Small intestine (tissue), 16 donors: ENCODE measurements around the gene NEUROG3. TPM values are rescaled to one million over a fixed set of nuclear protein-coding genes. Genes with fewer than 3 reads are reported as not detected.

Experiments used
- DNase-seq, 2 donors: peaks; one replicate each; pipeline versions ENCODE4 v3.0.0 to v3.0.0-alpha.2; 2013
- FAIRE-seq: peaks from 2 replicates; lab custom pipeline; 2012; peaks lifted over from hg19 to GRCh38; lab: Jason Lieb, UNC
- H3K27ac ChIP-seq, 3 donors: one replicate each; pipeline ENCODE4 v1.5.1; 2013; ENCODE audit warnings: low read length in 2 of 3, mild to moderate bottlenecking in 2 of 3, control low read depth in 1 of 3, inconsistent platforms in 1 of 3, low read depth in 1 of 3, moderate library complexity in 1 of 3
- H3K27me3 ChIP-seq, 3 donors: one replicate each; pipeline ENCODE4 v1.6.1; 2013; ENCODE audit warnings: low read length in 3 of 3, inconsistent platforms in 1 of 3; ENCODE audit not compliant: control insufficient read depth in 3 of 3, insufficient read depth in 3 of 3
- H3K36me3 ChIP-seq, 3 donors: one replicate each; pipeline ENCODE4 v1.6.1; 2013; ENCODE audit warnings: low read length in 3 of 3, inconsistent platforms in 1 of 3, low read depth in 1 of 3, mild to moderate bottlenecking in 1 of 3, moderate library complexity in 1 of 3; ENCODE audit not compliant: control insufficient read depth in 3 of 3, insufficient read depth in 2 of 3
- H3K4me1 ChIP-seq, 3 donors: one replicate each; pipeline ENCODE4 v1.6.1; 2013; ENCODE audit warnings: low read length in 2 of 3, inconsistent platforms in 1 of 3, low read depth in 1 of 3, mild to moderate bottlenecking in 1 of 3, moderate library complexity in 1 of 3; ENCODE audit not compliant: control insufficient read depth in 3 of 3, insufficient read depth in 2 of 3
- H3K4me3 ChIP-seq, 3 donors: one replicate each; pipeline ENCODE4 v1.5.1; 2013; ENCODE audit warnings: low read length in 3 of 3, control low read depth in 1 of 3, inconsistent platforms in 1 of 3, low read depth in 1 of 3, mild to moderate bottlenecking in 1 of 3, moderate library complexity in 1 of 3
- H3K9me3 ChIP-seq, 2 donors: one replicate each; pipeline ENCODE4 v1.6.1; 2013; ENCODE audit warnings: low read depth in 1 of 2, low read length in 1 of 2; ENCODE audit not compliant: control insufficient read depth in 2 of 2, insufficient read depth in 1 of 2
- WGBS, 3 donors: extraction: QIAGEN DNeasy Blood & Tissue Kit; methylation state at CpG; one replicate each; pipeline ENCODE4 v1.1.7; 2013; 5-methylcytosine and 5-hydroxymethylcytosine counted together
- long read RNA-seq, 10 donors: transcript quantifications; one replicate each; lab custom pipeline, GENCODE V29; 2026
- polyA plus RNA-seq, 4 donors: library from polyadenylated mRNA; stranded (reverse) in 3 of 4; unstranded in 1 of 4; fragments of 200-250 nt in 3 of 4; fragments of 120-200 nt in 1 of 4; gene quantifications; one replicate each; pipeline versions ENCODE4 v1.2.1 to v1.2.3, GENCODE V29; 2013
- donor health status: healthy with polysubstance abuse.
- donor health status: control.
- donor health status: control.
- donor health status: Bipolar disorder and iron deficiency.
- donor health status: healthy.

Gene NEUROG3, protein sequence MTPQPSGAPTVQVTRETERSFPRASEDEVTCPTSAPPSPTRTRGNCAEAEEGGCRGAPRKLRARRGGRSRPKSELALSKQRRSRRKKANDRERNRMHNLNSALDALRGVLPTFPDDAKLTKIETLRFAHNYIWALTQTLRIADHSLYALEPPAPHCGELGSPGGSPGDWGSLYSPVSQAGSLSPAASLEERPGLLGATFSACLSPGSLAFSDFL
- polyA plus RNA-seq: 1 to 10 TPM in 3 of 4 donors, under 1 TPM in 1; 0.81 to 5.3 (median 2.7) TPM
- long read RNA-seq, donor 1, partial matches to known transcripts: 0 of 1 reads
- long read RNA-seq, donor 1, other reads (novel, unspliced or antisense): 0 of 1 reads
- long read RNA-seq, donor 2, partial matches to known transcripts: 0 of 2 reads
- long read RNA-seq, donor 2, other reads (novel, unspliced or antisense): 0 of 2 reads
- long read RNA-seq, donor 3, transcript NEUROG3-201 (2 exons, 1,376 nt): major isoform, 6 of 6 reads
- long read RNA-seq, donor 3, partial matches to known transcripts: 0 of 6 reads
- long read RNA-seq, donor 3, other reads (novel, unspliced or antisense): 0 of 6 reads
- long read RNA-seq, donor 4: 0 reads
- long read RNA-seq, donor 5: 0 reads
- long read RNA-seq, donor 6, partial matches to known transcripts: 0 of 1 reads
- long read RNA-seq, donor 6, other reads (novel, unspliced or antisense): 0 of 1 reads
- long read RNA-seq, donor 7: 0 reads
- long read RNA-seq, donor 8: 0 reads
- long read RNA-seq, donor 9: 0 reads
- long read RNA-seq, donor 10, transcript NEUROG3-201 (2 exons, 1,376 nt): major isoform, 6 of 6 reads
- long read RNA-seq, donor 10, partial matches to known transcripts: 0 of 6 reads
- long read RNA-seq, donor 10, other reads (novel, unspliced or antisense): 0 of 6 reads

DNA sequence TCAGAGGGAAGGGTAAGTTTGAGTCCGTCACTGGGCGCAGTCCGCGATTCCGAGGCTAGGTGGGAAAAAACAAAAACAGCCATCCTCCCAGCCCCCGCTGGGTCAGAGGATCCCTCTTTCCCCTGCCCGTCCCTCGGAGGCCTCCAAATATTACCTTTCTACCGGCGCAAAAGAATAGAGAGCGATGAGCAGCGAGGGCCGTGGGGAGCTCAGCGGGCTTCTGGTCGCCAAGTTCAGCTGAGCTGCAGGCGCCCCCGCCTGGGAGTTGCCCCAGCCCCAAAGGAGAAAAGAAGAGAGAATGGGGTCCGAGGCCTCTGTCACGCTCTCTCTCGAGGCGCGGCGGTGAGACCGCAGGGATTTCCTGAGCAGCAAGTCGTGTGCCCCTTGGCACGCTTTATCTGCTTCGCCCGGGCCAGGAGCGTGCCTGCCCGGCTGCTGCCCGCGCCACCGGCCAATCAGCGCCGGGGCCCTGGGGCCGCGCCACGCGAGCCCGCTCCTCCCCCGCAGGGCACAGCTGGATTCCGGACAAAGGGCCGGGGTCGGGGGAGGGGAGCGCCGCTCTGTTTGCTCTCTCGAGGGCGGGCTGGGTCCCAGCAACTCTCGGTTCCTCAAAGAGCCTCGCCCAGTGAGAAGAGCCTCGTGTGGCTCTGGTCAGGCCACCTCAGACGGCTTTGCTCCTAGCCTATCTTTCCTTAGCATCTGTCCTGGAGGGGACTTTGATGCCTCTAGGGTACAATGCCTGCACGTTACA is at the start of gene NEUROG3:
Gene NEUROG3 (minus strand): TSS at position 367 of the 751 bp plus-strand sequence. CDS start 379 bp downstream, outside the sequence.
- H3K4me3 ChIP-seq: peak within 1 kb of the TSS in 1 of 3 donors; percentile 17
- no peaks in the 10 kb centered on the region for H3K9me3 ChIP-seq
- DNase-seq (no peak), FAIRE-seq (no peak)
- no peaks in the 10 kb centered on the region for H3K4me1 ChIP-seq
- no peaks in the 10 kb centered on the region for H3K36me3 ChIP-seq
- no peak within 1 kb of the TSS for H3K27ac ChIP-seq
- peaks cover 39 to 96% (median 76%) of the 10 kb centered on the region in 3 donors for H3K27me3 ChIP-seq
- WGBS, 3 donors: 1 to 2% (median 2%) methylated on average over 53 of the region's 53 CpGs

DNA sequence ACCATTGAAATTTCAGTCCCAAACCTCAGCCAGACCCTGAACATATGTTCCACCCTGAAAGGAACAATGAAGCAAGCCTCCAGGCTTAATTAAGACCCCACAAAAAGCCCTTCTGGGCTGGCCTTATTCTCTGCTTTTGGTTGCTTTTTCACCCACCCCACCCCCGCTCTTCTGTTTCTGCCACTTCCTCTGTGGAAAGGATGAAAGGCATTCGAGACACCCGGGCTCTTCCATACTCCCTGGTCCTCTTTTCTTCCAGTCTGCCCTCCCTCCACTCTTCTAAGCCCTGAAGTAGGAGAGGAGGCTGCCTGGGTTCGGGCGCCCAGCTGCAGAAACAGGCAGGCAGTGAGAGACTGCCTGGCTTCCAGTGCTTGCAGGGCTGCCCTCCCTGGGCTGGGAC is 47.4 kb upstream of the NEUROG3 start:
- Histone ChIP-seq H3K27ac (no peak overlapping the region), H3K9me3 (no peaks in the 10 kb centered on the region), H3K36me3 (no peaks in the 10 kb centered on the region), H3K27me3 (peaks cover 0 to 6% (median 0%) of the 10 kb centered on the region in 3 donors), H3K4me1 (no peaks in the 10 kb centered on the region), H3K4me3 (no peak overlapping the region)
- DNase-seq (no peak), FAIRE-seq (no peak)
- whole genome bisulfite sequencing, 3 donors: 38 to 59% (median 52%) methylated on average over 5 of the region's 5 CpGs

DNA sequence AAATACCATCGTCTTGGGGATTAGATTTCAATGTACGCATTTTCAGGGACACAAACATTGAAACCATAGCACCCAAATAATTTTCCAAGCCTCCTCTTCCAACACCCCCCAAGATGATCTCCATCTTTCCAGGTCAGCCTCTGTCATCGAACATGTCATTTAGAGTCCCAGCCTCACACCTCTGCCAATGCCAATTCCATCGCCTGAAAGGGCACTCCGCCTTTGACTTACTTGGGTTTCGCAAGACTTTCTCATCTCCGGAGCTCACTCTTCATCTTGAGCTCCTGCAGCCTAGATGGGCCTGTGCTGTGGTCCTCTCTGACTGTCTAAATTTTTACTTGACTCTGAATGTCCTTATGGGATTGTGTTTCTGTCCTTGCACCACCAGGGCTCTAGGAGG is 46.4 kb upstream of the NEUROG3 start:
- 76 to 91% (median 82%) methylated on average over 7 of the region's 7 CpGs for WGBS, 3 donors
- H3K9me3 ChIP-seq: no peaks in the 10 kb centered on the region
- peaks cover 0 to 6% (median 0%) of the 10 kb centered on the region in 3 donors for H3K27me3 ChIP-seq
- DNase-seq (no peak), FAIRE-seq (no peak)
- no peaks in the 10 kb centered on the region for H3K36me3 ChIP-seq
- H3K4me3 ChIP-seq: no peak overlapping the region
- no peaks in the 10 kb centered on the region for H3K4me1 ChIP-seq
- no peak overlapping the region for H3K27ac ChIP-seq

DNA sequence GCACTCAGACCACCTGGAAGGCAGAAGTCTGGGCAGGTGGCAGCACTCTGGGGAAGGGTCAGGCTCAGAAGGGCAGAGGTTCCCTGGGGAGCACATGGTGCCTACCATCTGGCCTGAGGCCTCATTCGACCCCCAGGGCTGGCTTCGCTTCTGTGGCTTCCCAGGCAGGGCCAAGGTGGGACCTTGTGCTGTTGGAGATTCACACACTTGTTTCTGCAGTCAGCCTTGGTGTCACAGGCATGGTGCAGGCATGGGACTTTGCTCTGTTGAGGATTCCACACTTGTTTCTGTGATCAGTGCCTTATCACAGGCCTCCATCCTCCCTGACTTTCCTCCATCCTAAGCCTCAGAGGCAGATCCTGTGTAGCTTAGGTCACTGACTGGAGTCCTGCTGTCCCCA is 45.5 kb upstream of the NEUROG3 start:
- no peak overlapping the region for H3K4me3 ChIP-seq
- no peak overlapping the region for H3K27ac ChIP-seq
- no peaks in the 10 kb centered on the region for H3K9me3 ChIP-seq
- peaks cover 0 to 6% (median 0%) of the 10 kb centered on the region in 3 donors for H3K27me3 ChIP-seq
- FAIRE-seq (no peak), DNase-seq (no peak)
- H3K4me1 ChIP-seq: no peaks in the 10 kb centered on the region
- 84 to 89% (median 85%) methylated on average over 2 of the region's 2 CpGs for WGBS, 3 donors
- no peaks in the 10 kb centered on the region for H3K36me3 ChIP-seq

DNA sequence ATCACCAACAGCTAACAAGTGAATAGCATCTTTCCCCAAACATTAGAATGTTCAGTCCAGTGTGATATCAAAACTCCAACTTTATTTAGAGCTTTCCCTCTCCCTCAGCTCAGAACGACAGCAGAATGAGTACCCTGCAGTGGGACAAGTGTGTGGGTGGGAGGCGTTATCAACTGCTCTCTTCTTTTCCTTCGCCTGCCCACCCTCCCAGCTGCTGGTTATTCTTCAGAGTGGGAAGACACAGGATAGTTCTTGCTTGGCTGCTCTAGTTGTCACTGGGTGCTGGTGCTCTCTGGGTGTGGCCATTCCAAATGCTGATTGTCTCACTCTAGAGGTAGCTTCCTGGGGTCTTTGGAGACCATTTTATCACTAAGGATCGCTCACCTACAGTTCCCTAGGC is 43.1 kb upstream of the NEUROG3 start:
- no peak for FAIRE-seq

DNA sequence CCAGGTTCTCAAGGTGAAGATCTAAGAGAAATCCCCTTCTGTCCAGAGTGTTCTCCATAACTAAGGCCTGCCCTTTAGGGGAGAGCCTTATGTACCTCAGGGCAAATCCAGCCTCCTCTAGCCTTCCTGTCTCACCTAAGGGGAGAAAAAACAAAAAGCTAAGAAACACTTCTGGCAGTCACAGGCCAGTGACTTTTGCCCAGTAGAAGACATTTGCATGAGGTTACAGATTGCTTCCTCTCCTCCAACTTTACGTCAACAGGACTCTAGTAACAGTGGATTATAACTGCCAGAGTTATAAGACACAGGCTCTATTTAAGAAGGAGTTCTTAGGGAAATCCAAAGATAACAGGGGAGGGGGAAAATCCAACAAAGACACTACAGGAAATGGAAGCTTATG is 40.9 kb upstream of the NEUROG3 start:
- Histone ChIP-seq H3K9me3 (no peaks in the 10 kb centered on the region), H3K27me3 (peaks cover 0 to 2% (median 0%) of the 10 kb centered on the region in 3 donors), H3K4me3 (no peak overlapping the region), H3K27ac (no peak overlapping the region), H3K36me3 (no peaks in the 10 kb centered on the region), H3K4me1 (no peaks in the 10 kb centered on the region)
- DNase-seq (no peak), FAIRE-seq (no peak)
- WGBS, 3 donors: 79 to 94% (median 84%) methylated on average over 1 of the region's 1 CpG

More for the DNA sequence above, 43.1 kb upstream of the NEUROG3 start:
- no peak for DNase-seq
- H3K27me3 ChIP-seq: peaks cover 0 to 8% (median 0%) of the 10 kb centered on the region in 3 donors
- no peaks in the 10 kb centered on the region for H3K9me3 ChIP-seq
- H3K27ac ChIP-seq: no peak overlapping the region
- no peaks in the 10 kb centered on the region for H3K4me1 ChIP-seq
- WGBS, 3 donors: 72 to 75% (median 73%) methylated on average over 4 of the region's 4 CpGs
- no peaks in the 10 kb centered on the region for H3K36me3 ChIP-seq
- H3K4me3 ChIP-seq: no peak overlapping the region

DNA sequence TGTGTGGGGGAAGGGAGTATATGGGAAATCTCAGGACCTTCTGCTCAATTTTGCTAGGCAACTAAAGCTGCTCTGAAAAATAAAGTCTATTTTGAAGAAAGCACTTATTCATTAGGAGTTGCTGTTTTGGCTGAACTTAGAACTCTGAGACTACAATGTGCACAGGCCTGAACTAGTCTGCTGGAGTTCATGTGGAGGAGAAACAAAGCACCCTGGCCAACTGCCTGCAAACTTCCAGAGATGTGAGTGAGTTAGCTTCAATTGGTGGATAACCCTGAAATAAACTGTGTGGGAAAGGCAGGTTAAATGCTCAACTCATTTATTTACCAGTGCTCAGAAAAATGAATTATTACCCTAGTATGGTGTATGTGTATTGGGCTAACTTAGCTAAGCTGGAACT is 39.5 kb upstream of the NEUROG3 start:
- no peaks in the 10 kb centered on the region for H3K9me3 ChIP-seq
- H3K4me1 ChIP-seq: no peaks in the 10 kb centered on the region
- H3K27me3 ChIP-seq: peaks cover 0 to 2% (median 2%) of the 10 kb centered on the region in 3 donors
- no peak for DNase-seq
- H3K4me3 ChIP-seq: no peak overlapping the region
- no peak for FAIRE-seq
- H3K27ac ChIP-seq: no peak overlapping the region
- H3K36me3 ChIP-seq: no peaks in the 10 kb centered on the region

DNA sequence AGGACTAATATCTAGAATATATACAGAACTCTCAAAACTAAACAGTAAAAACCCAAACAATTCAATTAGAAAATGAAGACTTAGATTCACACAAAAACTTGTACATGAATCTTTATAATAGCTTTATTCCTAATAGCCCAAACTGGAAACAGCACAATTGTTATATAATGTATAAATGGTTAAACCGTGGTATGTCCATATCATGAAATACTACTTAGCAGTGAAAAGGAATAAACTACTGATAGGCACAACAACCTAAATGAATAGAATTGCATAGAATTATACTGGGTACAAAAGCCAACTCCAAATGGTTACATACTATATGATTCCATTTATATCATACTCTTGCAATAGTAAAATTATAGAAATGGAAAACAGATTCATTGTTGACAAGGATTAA is 35.9 kb upstream of the NEUROG3 start:
- no peak for FAIRE-seq
- 39 to 92% (median 87%) methylated on average over 1 of the region's 1 CpG for WGBS, 3 donors
- Histone ChIP-seq H3K4me3 (no peak overlapping the region), H3K36me3 (no peaks in the 10 kb centered on the region), H3K27me3 (peaks cover 0 to 8% (median 2%) of the 10 kb centered on the region in 3 donors), H3K9me3 (no peaks in the 10 kb centered on the region), H3K27ac (no peak overlapping the region), H3K4me1 (no peaks in the 10 kb centered on the region)
- no peak for DNase-seq
